GM18870 (cell line): Measurements from ENCODE around the gene WAC.
A peak's percentile ranks its signal among the peaks of the same experiment; 100 is the strongest.
"Not testable (repeated sequence)": the region's sequence is repeated elsewhere in the genome, so short reads cannot be mapped to it uniquely, and the experiment has no call there.

Experiments used
- ATAC-seq: cut with Tn5 transposase; IDR thresholded peaks from one replicate; pipeline ENCODE4 v1.9.1; 2021; ENCODE audit warnings: moderate library complexity; ENCODE audit not compliant: unreplicated experiment

The WAC gene, protein sequence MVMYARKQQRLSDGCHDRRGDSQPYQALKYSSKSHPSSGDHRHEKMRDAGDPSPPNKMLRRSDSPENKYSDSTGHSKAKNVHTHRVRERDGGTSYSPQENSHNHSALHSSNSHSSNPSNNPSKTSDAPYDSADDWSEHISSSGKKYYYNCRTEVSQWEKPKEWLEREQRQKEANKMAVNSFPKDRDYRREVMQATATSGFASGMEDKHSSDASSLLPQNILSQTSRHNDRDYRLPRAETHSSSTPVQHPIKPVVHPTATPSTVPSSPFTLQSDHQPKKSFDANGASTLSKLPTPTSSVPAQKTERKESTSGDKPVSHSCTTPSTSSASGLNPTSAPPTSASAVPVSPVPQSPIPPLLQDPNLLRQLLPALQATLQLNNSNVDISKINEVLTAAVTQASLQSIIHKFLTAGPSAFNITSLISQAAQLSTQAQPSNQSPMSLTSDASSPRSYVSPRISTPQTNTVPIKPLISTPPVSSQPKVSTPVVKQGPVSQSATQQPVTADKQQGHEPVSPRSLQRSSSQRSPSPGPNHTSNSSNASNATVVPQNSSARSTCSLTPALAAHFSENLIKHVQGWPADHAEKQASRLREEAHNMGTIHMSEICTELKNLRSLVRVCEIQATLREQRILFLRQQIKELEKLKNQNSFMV

DNA sequence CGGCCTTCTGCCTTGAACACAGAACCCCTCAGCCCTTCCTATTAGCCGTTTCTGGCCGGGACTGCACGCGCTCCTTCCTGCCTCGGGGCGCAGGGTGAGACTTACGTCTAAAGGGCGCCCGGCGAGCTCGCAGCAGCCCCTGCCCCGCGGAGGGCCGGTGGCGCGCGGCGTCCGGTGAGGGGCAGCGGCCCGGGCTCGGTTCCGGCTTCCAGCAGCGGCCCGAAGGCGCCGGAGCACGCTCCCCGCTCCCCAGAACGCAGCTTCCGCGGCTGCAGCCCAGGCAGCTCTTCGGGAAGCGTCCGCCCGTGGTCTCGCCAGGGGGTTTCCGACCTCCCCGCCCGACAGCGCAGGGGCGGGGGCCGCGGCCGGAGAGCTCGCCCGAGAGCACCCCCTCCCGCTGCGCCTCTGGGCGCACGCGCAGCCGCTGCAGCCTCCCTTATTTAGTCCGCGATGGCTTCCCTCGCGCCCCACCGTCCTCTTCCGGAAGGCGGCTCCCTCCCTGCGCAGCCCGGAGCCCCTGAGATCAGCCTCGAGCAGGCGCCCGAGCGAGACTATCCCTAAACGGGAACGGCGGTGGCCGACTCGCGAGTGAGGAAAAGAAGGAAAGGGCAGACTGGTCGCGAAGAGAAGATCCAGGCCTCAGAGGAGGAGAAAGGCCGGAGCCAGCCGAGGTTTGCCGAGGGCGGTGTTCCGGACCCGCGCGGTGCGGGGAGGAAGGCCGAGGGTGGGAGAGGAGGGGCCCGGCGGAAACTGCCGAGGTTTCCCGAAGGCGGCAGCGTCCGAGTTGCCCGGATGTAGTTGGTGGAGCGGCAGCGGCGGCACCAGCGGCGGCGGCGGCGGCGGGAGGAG is at the start of gene WAC:
Gene WAC (plus strand): TSS at position 782 of the 849 bp plus-strand sequence. CDS start 462 bp downstream, outside the sequence.
- peak; percentile 77 for ATAC-seq

DNA sequence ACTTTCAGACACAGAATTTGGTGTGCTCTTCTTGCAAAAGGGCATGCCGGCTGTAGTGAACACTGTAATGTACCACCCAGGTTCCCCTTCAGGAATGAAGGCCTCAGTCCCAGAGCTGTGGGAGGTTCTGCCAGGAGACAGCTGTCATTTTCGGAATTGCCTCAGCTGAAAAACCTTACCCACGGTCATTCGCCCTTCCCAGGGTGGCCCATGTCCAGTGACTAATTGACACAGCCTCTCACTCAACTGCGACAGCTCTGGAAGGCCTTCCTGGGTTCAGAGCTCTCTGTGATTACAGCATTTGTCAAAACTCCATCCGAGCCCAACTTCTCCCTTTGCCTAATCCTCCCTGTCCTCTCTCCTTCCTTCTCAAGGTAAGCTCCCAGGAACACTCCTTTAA is 43.7 kb upstream of the WAC start:
- ATAC-seq = no peak

DNA sequence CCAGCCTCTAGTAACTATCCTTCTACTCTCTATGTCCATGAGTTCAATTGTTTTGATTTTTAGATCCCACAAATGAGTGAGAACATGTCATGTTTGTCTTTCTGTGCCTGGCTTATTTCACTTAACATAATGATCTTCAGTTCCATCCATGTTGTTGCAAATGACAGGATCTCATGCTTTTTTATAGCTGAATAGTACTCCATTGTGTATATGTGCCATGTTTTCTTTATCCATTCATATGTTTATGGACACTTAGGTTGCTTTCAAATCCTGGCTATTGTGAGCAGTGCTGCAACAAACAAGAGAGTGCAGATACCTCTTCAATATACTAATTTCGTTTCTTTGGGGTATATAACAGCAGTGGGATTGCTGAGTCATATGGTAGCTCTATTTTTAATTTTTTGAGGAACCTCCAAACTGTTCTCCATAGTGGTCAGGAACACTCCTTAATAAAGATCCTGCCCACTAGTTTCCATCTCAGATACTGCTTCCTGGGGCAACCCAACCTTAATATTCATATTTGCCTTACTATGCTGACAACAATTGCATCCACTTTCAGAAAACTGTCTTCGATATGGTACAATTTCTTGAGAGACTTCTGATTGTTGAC is 42.6 kb upstream of the WAC start:
- not testable (repeated sequence) for ATAC-seq

DNA sequence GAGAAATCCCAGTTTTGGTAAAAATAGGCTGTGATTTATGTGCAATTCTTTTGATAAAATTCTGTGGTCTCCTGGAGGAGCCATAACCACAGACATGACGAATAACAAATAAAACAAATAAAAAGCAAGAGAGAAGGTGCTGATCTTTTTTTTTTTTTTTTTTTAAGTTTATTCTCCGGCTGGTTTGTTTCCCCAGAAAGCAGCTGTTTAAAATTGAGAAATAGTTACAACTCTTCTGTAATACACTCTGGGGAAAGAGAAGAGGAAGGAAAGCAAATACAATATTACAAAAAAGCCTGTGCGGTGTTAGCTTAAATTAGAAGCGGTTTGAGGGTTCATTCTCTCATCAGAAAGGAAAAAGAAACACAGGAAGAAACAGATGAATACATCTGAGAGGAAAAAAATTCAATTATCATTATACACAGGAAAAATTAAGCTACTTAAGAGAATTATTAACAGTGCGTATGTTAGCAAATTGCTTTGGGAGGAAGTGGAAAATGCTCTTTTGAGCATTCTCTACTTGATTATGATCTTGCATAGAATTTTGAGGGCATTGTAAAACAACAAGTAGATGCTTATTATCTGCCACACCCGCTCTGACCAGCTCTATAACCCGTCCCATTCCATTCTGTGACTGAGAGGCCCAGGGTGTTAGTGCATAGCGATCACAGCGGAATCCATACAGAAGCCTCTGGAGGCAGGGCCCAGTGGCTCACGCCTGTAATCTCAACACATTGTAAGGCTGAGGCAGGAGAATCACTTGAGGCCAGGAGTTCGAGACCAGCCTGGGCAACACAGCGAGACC is 40.6 kb upstream of the WAC start:
- no peak for ATAC-seq

DNA sequence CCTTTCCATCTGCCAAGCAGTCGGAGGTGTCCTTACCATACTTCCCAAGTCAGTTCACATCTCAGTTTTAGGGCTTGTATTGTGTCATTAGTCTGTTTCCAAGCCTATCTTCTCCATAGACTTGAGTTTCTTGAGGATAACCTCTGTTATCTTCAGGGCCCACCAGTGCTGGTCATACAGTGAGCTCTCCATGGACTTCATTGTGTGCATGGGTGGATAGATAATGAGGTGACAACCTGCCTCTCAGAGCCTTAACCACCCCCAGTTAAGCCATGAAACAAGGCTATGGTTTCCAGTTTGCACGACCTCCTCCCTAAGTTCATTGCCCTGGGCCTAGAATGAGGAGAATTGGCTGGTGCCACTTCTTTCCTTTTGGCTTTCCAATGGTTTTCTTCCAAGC is 38.5 kb upstream of the WAC start:
- no peak for ATAC-seq

DNA sequence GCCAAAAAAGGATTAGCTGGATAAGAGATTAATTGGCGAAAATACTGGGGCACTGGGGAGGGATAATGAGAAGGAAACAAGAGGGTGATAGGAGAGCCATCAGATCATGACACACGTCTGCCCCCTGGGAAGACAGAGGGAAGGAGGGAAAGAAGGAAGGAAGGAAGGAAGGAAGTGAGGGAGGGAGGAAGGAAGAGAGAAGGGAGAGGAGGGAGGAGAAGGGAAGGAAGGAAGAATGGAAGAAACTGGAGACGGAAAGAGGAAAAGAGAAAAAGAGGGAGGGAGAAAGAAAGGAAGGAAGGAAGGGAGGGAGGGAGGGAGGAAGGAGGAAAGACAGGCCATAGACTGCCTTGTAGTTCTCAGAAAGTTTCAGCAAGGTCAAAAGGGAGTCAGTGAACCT is 37.8 kb upstream of the WAC start:
- ATAC-seq = no peak

DNA sequence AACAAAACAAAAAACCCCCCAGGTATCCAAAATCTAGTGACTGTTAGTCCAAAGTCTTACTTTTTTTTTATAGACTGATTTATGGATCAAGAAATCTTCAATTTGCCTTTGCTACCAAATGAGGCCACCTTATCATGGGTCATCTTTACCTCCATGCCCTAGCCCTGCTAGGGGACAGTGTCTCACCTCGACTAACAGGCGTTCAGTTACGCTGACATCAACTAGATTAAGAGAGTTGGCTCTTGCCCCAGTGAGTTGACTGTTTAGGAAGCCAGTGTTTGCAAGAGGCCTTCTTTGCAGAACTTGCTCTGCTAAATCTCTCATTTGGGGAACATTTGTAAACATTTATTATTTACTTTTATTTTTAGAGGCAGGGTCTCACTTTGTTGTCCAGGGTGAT is 36.9 kb upstream of the WAC start:
- no peak for ATAC-seq

DNA sequence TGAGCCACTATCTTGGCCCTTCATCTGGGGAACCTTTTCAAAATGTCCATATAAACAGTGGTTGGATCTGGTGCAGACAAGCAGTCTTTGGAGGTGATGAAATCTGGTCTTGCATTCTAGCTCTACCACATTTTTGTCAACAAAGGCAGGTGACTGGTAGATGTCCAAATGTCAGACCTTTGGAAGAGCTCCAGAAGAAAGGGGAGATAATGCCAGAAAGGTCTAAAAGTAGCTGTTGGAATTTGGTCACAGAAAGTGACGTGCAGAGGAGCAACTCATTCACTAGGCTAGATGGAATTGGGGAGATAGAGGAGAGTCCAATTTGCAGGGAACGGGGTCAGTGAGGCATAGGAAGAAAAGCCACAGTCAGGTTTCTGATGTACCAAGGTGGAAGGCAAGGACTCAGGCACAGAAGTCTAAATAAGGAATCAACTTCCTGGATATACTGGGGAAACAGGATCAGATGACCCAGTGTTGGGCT is 36.4 kb upstream of the WAC start:
- ATAC-seq = no peak

DNA sequence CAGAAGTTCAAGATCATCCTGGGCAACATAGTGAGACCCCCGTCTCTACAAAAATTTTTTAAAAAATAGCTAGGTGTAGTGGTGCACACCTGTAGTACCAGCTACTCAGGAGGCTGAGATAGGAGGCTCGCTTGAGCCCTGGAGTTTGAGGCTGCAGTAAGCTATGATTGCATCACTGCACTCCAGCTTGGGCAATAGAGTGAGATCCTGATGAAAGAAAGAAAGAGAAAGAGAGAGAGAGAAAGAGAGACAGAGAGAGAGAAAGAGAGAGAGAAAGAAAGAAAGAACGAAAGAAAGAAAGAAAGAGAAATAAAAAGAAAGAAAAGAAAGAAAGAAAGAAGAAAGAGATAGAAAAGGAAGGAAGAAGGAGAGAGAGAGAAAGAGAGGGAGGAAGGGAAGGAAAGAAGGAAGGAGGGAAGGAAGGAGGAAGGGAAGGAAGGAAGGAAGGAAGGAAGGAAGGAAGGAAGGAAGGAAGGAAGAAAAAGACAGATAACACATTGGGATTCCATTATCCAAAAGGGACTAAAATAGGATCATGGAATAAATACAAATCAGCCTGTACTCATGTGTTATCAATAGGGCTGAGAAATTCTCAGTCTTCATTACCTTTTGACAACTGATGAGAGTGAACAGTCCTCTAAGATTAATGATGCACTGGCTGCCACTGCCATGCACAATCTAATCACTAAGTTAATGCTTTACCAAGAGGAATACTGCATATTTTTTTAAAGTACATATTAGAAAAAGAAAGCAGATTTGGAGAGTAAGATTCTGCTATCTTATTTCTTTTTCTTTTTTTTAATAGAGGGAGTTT is 35.4 kb upstream of the WAC start:
- ATAC-seq = no peak

DNA sequence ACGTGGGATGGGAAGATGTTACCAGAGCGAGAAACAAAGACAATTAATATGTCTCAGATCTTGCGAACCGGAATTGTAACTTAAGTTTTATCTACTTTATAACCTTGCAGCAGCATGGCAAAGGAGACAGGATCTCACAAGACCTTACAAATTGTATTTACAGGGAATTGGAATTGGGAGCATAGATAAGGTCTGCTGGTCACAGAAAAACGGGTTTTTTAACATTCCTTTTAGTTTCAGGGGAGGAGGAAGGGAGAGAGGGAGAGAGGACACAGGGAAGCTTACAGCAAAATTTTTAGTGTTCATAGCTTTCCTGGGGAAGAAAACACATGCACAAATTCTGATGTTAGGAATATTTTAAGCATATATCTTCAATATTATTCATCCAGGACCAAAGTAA is 32.7 kb upstream of the WAC start:
- ATAC-seq = not testable (repeated sequence)

DNA sequence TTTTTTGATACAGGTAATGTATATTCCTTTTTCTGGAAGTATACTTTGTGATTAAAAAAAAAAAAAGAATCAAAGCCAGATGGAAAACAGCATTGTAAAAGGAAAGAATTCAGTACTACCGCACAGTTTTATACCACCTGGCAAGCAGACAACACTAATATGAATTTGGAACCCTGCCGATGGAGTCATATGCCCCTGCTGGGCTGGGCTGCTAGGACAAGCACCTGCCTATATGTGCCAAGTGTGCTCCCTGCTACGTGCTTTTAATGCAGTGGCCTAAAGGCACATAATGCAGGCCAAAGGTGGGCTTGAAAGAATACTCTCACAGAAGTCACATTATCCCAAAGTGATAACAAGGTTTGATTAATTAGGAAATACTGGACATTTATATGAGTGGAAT is 29.8 kb upstream of the WAC start:
- no peak for ATAC-seq

DNA sequence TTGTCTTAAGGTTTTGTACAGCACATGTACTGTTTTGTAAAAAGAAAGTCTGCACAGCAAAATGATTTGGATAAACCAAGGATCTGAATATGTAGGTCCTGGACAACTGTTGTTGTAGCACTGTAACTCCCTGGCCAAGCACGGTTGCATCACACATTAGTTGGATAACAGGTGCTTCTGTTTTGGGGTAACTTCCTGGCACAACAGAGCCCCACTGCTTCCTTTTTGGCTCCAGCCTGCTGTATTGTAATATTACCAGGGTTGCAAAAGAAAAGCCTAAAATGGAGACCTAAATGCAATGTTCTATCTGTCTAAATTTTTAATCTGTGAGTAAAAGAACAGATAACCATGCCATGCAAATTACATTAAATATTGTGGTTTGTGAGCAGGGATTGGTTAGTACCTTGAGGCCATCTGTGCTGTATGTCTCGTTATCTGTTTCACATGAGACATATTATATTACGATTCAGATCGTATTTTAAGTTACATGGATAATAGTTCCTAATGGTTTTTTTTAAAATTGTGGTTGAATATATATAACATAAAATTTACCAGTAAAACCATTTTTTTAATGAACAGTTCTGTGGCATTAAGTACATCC is 27.5 kb upstream of the WAC start:
- ATAC-seq = no peak

DNA sequence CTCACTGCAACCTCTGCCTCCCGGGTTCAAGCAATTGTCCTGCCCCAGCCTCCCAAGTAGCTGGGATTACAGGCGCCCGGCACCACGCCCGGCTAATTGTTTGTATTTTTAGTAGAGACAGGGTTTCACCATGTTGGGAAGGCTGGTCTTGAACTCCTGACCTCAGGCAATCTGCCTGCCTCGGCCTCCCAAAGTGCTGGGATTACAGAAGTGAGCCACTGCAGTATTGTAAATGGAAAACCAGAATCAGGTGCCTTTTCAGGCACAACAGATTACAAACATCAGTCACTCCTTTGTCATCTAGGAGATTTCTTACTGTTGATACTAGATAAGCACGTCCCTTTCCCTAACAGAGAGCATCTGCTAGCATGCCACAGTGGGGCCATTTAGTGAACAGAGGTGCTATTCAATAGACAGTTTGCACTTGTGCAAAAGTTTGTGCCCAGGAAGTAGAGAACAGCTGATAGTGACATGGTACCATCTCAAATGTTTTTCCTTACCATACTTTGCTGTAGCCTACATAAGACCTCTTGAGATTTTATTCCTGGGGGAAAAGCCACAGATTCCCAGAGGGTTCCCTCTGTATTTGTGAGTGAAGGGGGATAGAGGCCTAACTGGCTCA is 24.5 kb upstream of the WAC start:
- ATAC-seq = no peak

DNA sequence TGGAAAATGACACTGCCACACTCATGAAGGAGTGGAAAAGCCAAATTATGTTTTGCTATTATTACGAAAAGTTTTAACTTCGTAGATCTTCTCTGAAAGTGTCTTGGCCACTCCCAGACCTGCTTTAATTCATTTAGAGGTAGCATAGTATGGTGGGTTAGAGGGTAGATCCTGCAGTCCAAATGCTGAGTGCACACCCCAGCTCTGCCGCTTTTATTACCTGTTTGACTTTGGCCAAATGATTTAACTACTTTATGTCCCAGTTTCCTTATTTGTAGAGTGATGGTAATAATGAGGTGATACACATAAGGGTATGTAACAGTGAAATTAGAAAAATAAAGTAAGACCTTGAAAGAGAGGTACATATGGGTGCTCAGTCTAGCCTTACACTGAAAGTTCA is 23.6 kb upstream of the WAC start:
- ATAC-seq = no peak

DNA sequence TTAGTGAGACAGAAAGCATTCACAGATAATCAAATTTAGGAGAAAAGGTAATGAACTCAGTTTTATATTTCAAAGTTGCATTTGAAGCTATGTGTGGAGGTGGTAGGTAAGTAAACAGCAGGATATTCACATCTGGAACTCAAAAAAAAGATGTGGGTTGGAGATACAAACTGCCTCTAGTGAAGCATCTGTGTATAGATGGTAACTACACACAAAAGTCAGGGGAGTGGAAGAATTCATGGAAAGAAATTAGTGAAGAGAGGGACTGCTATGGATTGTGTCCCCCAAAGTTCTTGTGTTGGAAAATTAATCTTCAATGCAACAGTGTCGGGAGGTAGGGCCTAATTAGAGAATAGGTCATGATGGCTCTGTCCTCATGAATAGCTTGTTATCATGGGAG is 18.3 kb upstream of the WAC start:
- ATAC-seq = no peak

DNA sequence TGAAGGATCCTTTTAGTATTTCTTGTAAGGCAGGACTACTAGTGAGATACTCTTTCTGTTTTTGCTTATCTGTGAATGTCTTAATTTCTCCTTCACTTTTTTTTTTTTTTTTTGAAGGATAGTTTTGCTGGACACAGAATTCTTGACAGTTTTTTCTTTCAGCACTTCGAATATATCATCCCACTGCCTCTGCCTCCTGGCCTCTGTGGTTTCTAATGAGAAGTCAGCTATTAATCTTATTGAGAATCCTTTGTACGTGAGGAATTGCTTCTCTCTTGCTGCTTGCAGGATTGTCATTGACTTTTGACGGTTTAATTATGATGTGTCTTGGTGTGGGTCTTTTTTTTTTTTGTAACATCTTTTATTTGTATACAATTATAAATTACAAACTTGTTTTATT is 12.6 kb upstream of the WAC start:
- no peak for ATAC-seq

DNA sequence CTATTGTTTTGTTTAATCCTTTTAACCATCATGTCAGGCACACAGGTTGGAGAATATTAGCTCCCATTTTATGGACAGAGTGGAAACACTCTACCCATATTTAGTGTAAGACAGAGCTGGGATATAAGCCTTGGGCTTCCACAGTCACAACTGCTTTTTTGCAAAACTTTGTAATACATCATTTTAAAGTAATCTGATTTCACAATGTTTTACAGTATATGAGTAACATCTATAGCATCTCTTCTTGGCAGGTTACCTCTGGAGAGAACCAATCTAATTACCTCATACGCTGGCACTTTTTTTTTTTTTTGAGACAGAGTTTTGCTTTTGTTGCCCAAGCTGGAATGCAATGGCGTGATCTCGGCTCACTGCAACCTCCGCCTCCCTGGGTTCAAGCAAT is 12.1 kb upstream of the WAC start:
- ATAC-seq = not testable (repeated sequence)

DNA sequence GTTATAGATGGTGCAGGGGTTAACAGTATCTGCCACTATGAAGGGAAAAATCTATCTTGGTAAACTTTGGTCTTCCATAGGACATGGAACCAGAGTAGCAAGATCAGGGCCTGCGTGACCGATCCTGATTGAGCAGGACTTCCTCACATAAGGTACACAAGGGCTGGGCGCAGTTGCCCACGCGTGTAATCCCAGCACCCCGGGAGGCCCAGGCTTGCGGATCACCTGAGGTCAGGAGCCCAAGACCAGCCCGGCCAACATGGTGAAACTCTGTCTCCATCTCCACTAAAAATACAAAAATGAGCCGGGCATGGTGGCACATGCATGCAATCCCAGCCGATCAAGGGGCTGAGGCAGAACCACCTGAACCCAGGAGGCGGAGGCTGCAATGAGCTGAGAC is 11.0 kb upstream of the WAC start:
- ATAC-seq = not testable (repeated sequence)
